BJ (cell line): ENCODE results near the gene ZNF556. TPM values are rescaled to one million over a fixed set of nuclear protein-coding genes. Genes with fewer than 3 reads are reported as not detected.

ENCODE experiments used
- CTCF ChIA-PET: fragments of 350-600 bp; formaldehyde crosslinking; extraction: SDS; loops from one replicate; lab custom pipeline; 2021; ENCODE audit warnings: antibody characterized with exemption, inconsistent platforms; lab: Yijun Ruan, JAX
- POLR2A ChIA-PET: fragments of 300-600 bp; sonication (Branson Sonifier 250); formaldehyde crosslinking; extraction: SDS; loops from one replicate; lab custom pipeline; 2021; ENCODE audit warnings: antibody characterized with exemption; lab: Charles Lee
- DNase-seq: peaks from one replicate; pipeline ENCODE4 v3.0.0-alpha.2; 2011; ENCODE audit warnings: low read depth
- H3K27me3 ChIP-seq: 2 replicates; pipeline ENCODE4 v1.6.0; 2011; ENCODE audit warnings: low read length; ENCODE audit not compliant: control insufficient read depth, insufficient read depth
- H3K36me3 ChIP-seq: 2 replicates; pipeline ENCODE4 v1.5.1; 2011; ENCODE audit warnings: low read length; ENCODE audit not compliant: control insufficient read depth, insufficient read depth
- H3K4me3 ChIP-seq: 2 replicates; pipeline ENCODE4 v1.5.1; 2011; ENCODE audit warnings: low read depth, mild to moderate bottlenecking, control low read depth, low read length
- polyA plus RNA-seq: library from polyadenylated mRNA; depleted of rRNA; stranded (reverse); fragments of >200 nt; gene quantifications from 2 replicates; pipeline ENCODE4 v1.2.3, GENCODE V29; 2011; rRNA removed
- TF ChIP-seq, protein P1 (sequence below): IDR thresholded peaks from 2 replicates; pipeline ENCODE4 v1.5.1; 2011; ENCODE audit warnings: low read depth, mild to moderate bottlenecking, control low read depth, inconsistent platforms, low read length, moderate library complexity; ENCODE audit not compliant: insufficient read depth

Gene ZNF556
- polyA plus RNA-seq, 1 experiment, result not detected

DNA sequence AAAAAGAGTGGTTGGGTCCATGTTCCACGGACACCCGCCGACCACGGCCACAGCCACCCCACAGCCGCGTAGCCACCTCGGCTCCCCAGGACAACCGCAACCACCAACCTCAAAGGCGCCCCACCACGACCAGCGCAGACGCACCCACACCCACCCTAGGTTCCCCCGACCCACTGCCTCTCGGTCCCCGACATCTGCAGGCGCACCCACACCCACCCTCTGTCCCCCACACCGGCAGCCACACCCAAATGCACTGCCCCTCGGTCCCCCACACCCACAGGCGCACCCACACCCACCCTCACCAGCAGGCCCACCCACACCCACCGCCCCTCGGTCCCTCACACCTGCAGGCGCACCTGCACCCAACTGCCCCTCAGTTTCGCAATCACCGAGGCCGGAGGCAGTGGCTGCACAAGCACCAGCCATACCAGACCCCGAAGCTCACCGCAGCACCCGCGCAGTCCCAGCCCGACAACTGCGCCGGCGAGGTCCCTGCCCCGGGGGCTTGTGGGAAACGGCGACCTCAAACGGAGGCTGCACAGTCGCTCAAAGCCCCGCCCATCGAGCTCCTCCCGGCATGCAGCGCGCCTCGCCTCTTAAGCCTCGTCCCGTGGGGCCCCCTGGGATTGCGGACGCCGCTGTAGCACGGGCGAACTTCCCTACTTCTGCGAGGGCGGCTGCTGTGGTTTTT is 59.4 kb downstream of the ZNF556 start:
- CTCF ChIA-PET, result no interaction called here
- POLR2A ChIA-PET, result no interaction called here
- H3K4me3 ChIP-seq, result no peak overlapping the region
- no peak for DNase-seq
- no peaks in the 10 kb centered on the region for H3K36me3 ChIP-seq
- no peaks in the 10 kb centered on the region for H3K27me3 ChIP-seq
- TF ChIP-seq, protein P1, sequence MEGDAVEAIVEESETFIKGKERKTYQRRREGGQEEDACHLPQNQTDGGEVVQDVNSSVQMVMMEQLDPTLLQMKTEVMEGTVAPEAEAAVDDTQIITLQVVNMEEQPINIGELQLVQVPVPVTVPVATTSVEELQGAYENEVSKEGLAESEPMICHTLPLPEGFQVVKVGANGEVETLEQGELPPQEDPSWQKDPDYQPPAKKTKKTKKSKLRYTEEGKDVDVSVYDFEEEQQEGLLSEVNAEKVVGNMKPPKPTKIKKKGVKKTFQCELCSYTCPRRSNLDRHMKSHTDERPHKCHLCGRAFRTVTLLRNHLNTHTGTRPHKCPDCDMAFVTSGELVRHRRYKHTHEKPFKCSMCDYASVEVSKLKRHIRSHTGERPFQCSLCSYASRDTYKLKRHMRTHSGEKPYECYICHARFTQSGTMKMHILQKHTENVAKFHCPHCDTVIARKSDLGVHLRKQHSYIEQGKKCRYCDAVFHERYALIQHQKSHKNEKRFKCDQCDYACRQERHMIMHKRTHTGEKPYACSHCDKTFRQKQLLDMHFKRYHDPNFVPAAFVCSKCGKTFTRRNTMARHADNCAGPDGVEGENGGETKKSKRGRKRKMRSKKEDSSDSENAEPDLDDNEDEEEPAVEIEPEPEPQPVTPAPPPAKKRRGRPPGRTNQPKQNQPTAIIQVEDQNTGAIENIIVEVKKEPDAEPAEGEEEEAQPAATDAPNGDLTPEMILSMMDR, result no peak

DNA sequence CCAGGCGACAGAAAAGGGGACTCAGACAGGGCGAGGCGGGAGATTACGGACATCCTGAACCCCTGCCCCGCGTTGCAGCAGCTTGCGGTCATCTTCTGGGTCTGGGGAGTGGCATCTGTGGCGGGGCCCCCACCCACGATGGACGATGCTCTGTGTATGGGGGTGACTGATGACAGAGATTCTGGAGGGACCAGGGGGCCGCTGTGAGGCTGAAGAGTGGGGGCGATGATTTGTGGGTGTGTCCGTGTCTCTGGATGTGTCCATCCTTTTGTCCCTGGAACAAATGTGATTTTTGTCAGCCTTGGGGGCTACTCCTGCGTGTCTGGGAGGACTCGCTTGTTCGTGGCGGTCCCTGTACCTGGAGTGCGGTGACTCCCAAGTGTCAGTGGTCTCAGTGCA is 59.9 kb downstream of the ZNF556 start:
- POLR2A ChIA-PET, result no interaction called here
- H3K27me3 ChIP-seq, result no peaks in the 10 kb centered on the region
- no peak for DNase-seq
- TF ChIP-seq, protein P1, result no peak
- H3K4me3 ChIP-seq, result no peak overlapping the region
- CTCF ChIA-PET, result interaction anchor here (0.6 kb wide), 1 partner anchor 26 kb away, joined by 3 read pairs; the partner anchor contains the start of gene ZNF57
- H3K36me3 ChIP-seq, result no peaks in the 10 kb centered on the region

Other genes with a start within 250 kb of the ZNF556 start
- 0.20 and 0.22 TPM in 2 replicates for gene GNG7, start 164.6 kb upstream of the ZNF556 start, polyA plus RNA-seq
- gene DIRAS1, start 146.0 kb upstream of the ZNF556 start, polyA plus RNA-seq, result 11.1 and 21.4 TPM in 2 replicates
- gene SLC39A3, start 127.3 kb upstream of the ZNF556 start, polyA plus RNA-seq, result 51.7 and 67.9 TPM in 2 replicates
- 45.2 and 88.2 TPM in 2 replicates for gene SGTA, start 84.1 kb upstream of the ZNF556 start, polyA plus RNA-seq
- gene THOP1, start 81.8 kb upstream of the ZNF556 start, polyA plus RNA-seq, result 43.5 and 71.7 TPM in 2 replicates
- gene ZNF554, start 47.5 kb upstream of the ZNF556 start, polyA plus RNA-seq, result 2.1 and 2.2 TPM in 2 replicates
- 3.0 and 5.0 TPM in 2 replicates for gene ZNF555, start 25.9 kb upstream of the ZNF556 start, polyA plus RNA-seq
- 1.8 and 2.8 TPM in 2 replicates for gene ZNF57, start 33.6 kb downstream of the ZNF556 start, polyA plus RNA-seq
- gene ZNF77, start 77.6 kb downstream of the ZNF556 start, polyA plus RNA-seq, result 3.2 and 3.4 TPM in 2 replicates
- 0.12 and 0.26 TPM in 2 replicates for gene TLE6, start 110.2 kb downstream of the ZNF556 start, polyA plus RNA-seq
- 0.74 and 1.0 TPM in 2 replicates for gene TLE2, start 161.9 kb downstream of the ZNF556 start, polyA plus RNA-seq
- gene TLE5, start 195.2 kb downstream of the ZNF556 start, polyA plus RNA-seq, result 365 and 579 TPM in 2 replicates
- 8.0 and 15.6 TPM in 2 replicates for gene GNA11, start 227.0 kb downstream of the ZNF556 start, polyA plus RNA-seq